Gastroesophageal sphincter (tissue), 4 donors: ENCODE results near the gene BANP. TPM values are rescaled to one million over a fixed set of nuclear protein-coding genes. Genes with fewer than 3 reads are reported as not detected.
"Not testable (repeated sequence)": the region's sequence is repeated elsewhere in the genome, so short reads cannot be mapped to it uniquely, and the experiment has no call there.

Experiments
- ATAC-seq: fragments of 150-250 bp; one replicate; pipeline ENCODE4 v1.9.1; 2016; ENCODE audit warnings: mild to moderate bottlenecking, moderate library complexity
- H3K27ac ChIP-seq, 4 donors: fragments of 200-600 bp; sonication (generic) in 3 of 4; 1 replicate in 3 of 4; 2 replicates in 1 of 4; pipeline ENCODE4 v1.5.1; 2016 to 2019
- H3K27me3 ChIP-seq: fragments of 200-600 bp; sonication (generic); one replicate; pipeline ENCODE4 v1.5.1; 2019
- H3K36me3 ChIP-seq, 2 donors: fragments of 200-600 bp; sonication (generic); one replicate each; pipeline ENCODE4 v1.5.1; 2019; ENCODE audit warnings: control low read depth in 1 of 2
- H3K4me1 ChIP-seq, 3 donors: fragments of 200-600 bp; sonication (generic); 1 replicate in 2 of 3; 2 replicates in 1 of 3; pipeline ENCODE4 v1.5.1; 2016 to 2019; ENCODE audit warnings: control low read depth in 2 of 3
- H3K4me3 ChIP-seq, 2 donors: fragments of 200-600 bp; sonication (generic); one replicate each; pipeline ENCODE4 v1.5.1; 2019; ENCODE audit warnings: mild to moderate bottlenecking in 1 of 2, moderate library complexity in 1 of 2
- H3K9me3 ChIP-seq, 3 donors: fragments of 200-600 bp; sonication (generic); one replicate each; pipeline ENCODE4 v1.5.1; 2017 to 2019; ENCODE audit warnings: control low read depth in 2 of 3
- CTCF ChIP-seq, 4 experiments: fragments of 200-600 bp in 2 of 4; fragments of 450-650 bp in 2 of 4; sonication (generic) in 1 of 4; IDR thresholded peaks; one replicate each; pipeline ENCODE4 v1.5.1; 2017 to 2019; ENCODE audit warnings: antibody characterized with exemption in 4 of 4, mild to moderate bottlenecking in 2 of 4, moderate library complexity in 2 of 4
- EP300 ChIP-seq: sonication (generic); formaldehyde crosslinking; IDR thresholded peaks from one replicate; pipeline ENCODE4 v1.6.1; 2017; ENCODE audit warnings: antibody characterized with exemption, mild to moderate bottlenecking
- POLR2A ChIP-seq, 2 donors: fragments of 450-650 bp; IDR thresholded peaks; one replicate each; pipeline ENCODE4 v1.6.1; 2017; ENCODE audit warnings: antibody characterized with exemption in 2 of 2, mild to moderate bottlenecking in 2 of 2, moderate library complexity in 1 of 2
- POLR2AphosphoS5 ChIP-seq: sonication (generic); formaldehyde crosslinking; IDR thresholded peaks from one replicate; pipeline ENCODE4 v1.6.1; 2017; ENCODE audit warnings: antibody characterized with exemption
- WGBS, 2 donors: methylation state at CpG; one replicate each; pipeline ENCODE4 v1.1.5; 2018; ENCODE audit warnings: low coverage in 1 of 2; 5-methylcytosine and 5-hydroxymethylcytosine counted together
- total RNA-seq, 4 donors: library from RNA; depleted of rRNA; stranded (reverse); fragments of >200 nt; gene quantifications; one replicate each; pipeline ENCODE4 v1.1.0, GENCODE V29; 2016

Gene BANP
- total RNA-seq, 4 donors from 2014 or later = 17.1 to 33.1 (median 24.2) TPM

GRCh38 chr16:87993901-87994300 is 42.7 kb downstream of the BANP start:
- Histone ChIP-seq H3K36me3 (peaks cover 0 to 41% of the 10 kb centered on the region in 2 donors), H3K27me3 (no peaks in the 10 kb centered on the region), H3K4me1 (no peaks in the 10 kb centered on the region), H3K9me3 (no peaks in the 10 kb centered on the region), H3K27ac (no peak overlapping the region), H3K4me3 (no peak overlapping the region)
- TF ChIP-seq CTCF (IDR thresholded peaks at IDR 0.05) = no peak
- no peak for TF ChIP-seq POLR2AphosphoS5
- no peak for TF ChIP-seq EP300
- TF ChIP-seq POLR2A (IDR thresholded peaks at IDR 0.05) = no peak
- no peak for ATAC-seq
- WGBS, 2 donors = no CpG with 5 or more reads among the region's 17 CpGs

- no peaks in the 10 kb centered on the region for H3K4me1 ChIP-seq
- WGBS, 2 donors = 94% methylated on average over 12 of the region's 17 CpGs; no CpG with 5 or more reads in 1 of the 2 donors
- TF ChIP-seq POLR2A (IDR thresholded peaks at IDR 0.05) (no peak), EP300 (no peak), POLR2AphosphoS5 (no peak), CTCF (IDR thresholded peaks at IDR 0.05) (no peak)
- H3K36me3 ChIP-seq = peaks cover 0 to 33% of the 10 kb centered on the region in 2 donors
- no peak overlapping the region for H3K27ac ChIP-seq
- no peaks in the 10 kb centered on the region for H3K27me3 ChIP-seq
- no peaks in the 10 kb centered on the region for H3K9me3 ChIP-seq
- ATAC-seq = no peak
- H3K4me3 ChIP-seq = no peak overlapping the region
Observed at GRCh38 chr16:87995644-87996043, 44.4 kb downstream of the BANP start.

- no peak for ATAC-seq
- TF ChIP-seq CTCF (IDR thresholded peaks at IDR 0.05) (no peak), EP300 (no peak), POLR2A (IDR thresholded peaks at IDR 0.05) (no peak)
- no peaks in the 10 kb centered on the region for H3K27me3 ChIP-seq
- H3K27ac ChIP-seq = no peak overlapping the region
- H3K4me3 ChIP-seq = no peak overlapping the region
- WGBS, 2 donors = 87 to 97% methylated on average over 3 to 5 of the region's 8 CpGs
- no peaks in the 10 kb centered on the region for H3K9me3 ChIP-seq
- H3K4me1 ChIP-seq = no peaks in the 10 kb centered on the region
- peaks cover 0 to 29% of the 10 kb centered on the region in 2 donors for H3K36me3 ChIP-seq
Observed at GRCh38 chr16:87996962-87997880, 46.0 kb downstream of the BANP start.

- not testable (repeated sequence) for ATAC-seq, H3K27ac ChIP-seq, H3K4me1 ChIP-seq, H3K4me3 ChIP-seq, H3K27me3 ChIP-seq, H3K9me3 ChIP-seq
- H3K36me3 ChIP-seq = peaks cover 0 to 30% of the 10 kb centered on the region in 2 donors
- 90 to 91% methylated on average over 4 to 16 of the region's 32 CpGs for WGBS, 2 donors
Observed at GRCh38 chr16:87998184-87998793, 47.1 kb downstream of the BANP start.

GRCh38 chr16:87998992-87999391 is 47.8 kb downstream of the BANP start:
- 90 to 96% methylated on average over 10 to 27 of the region's 29 CpGs for WGBS, 2 donors
- peaks cover 0 to 32% of the 10 kb centered on the region in 2 donors for H3K36me3 ChIP-seq
- H3K27ac ChIP-seq, H3K4me3 ChIP-seq, H3K4me1 ChIP-seq, ATAC-seq, H3K9me3 ChIP-seq, H3K27me3 ChIP-seq: not testable (repeated sequence)

- H3K27me3 ChIP-seq = no peaks in the 10 kb centered on the region
- no peak overlapping the region for H3K4me3 ChIP-seq
- WGBS, 2 donors = 100% methylated on average over 1 of the region's 6 CpGs
- no peak for ATAC-seq
- H3K36me3 ChIP-seq = peaks cover 0 to 53% of the 10 kb centered on the region in 2 donors
- no peak overlapping the region for H3K27ac ChIP-seq
- TF ChIP-seq CTCF (IDR thresholded peaks at IDR 0.05) (no peak), POLR2A (IDR thresholded peaks at IDR 0.05) (no peak), EP300 (no peak), POLR2AphosphoS5 (no peak)
- no peaks in the 10 kb centered on the region for H3K9me3 ChIP-seq
- H3K4me1 ChIP-seq = no peaks in the 10 kb centered on the region
Observed at GRCh38 chr16:88002211-88002610, 51.0 kb downstream of the BANP start.
